C4-2B (cell line): ENCODE measurements around the gene ST6GALNAC3.

Experiments used
- CTCF ChIP-seq: fragments of 450-650 bp; conservative IDR thresholded peaks from 2 replicates; pipeline ENCODE4 v1.5.1; 2017; ENCODE audit warnings: mild to moderate bottlenecking
- ZFX ChIP-seq: fragments of 450-650 bp; IDR thresholded peaks from 2 replicates; pipeline ENCODE4 v1.6.1; 2017

GRCh38 chr1:76105372-76105771 lies 30.8 kb downstream of the ST6GALNAC3 start:
- no peak for TF ChIP-seq CTCF
- TF ChIP-seq ZFX = no peak
